Heart left ventricle (tissue), 13 donors: ENCODE measurements around the gene ARHGAP45.

Experiments
- POLR2A ChIP-seq, 2 donors: fragments of 450-650 bp; IDR thresholded peaks; one replicate each; pipeline ENCODE4 v1.6.1; 2017; ENCODE audit warnings: antibody characterized with exemption in 2 of 2, mild to moderate bottlenecking in 2 of 2, moderate library complexity in 2 of 2
- TF ChIP-seq, protein P1 (sequence below), 12 donors: fragments of 200-600 bp; sonication (generic) in 4 of 12; IDR thresholded peaks; one replicate each; pipeline versions ENCODE4 v1.5.0 to v1.8.0; 2018 to 2022; ENCODE audit warnings: antibody characterized with exemption in 12 of 12, mild to moderate bottlenecking in 5 of 12
- donor health status: ischemic (EF 13 %, LVEDD 7.1; RV severe dilation, severe dysfunction).
- donor health status: DM: no; HTN: yes; CAD: no.
- donor health status: DM: no; HTN: no; CAD: no.
- donor health status: ischemic (EF 25% LVEDD 6.9; RV normal size, moderate dysfunction).
- donor health status: ischemic (EF 25% LVEDD 5.7; RV mildly dilated, moderate dysfunction).
- donor health status: ischemic (EF 35%, LVEDD 5.7; RV mildly dilated, moderate dysfunction).
- donor health status: nonischemic (EF 11% LVEDD 7.7; RV severe dilation, severe dysfunction).
- donor health status: DM: yes; HTN: yes; CAD: no.
- donor health status: PGD.
- donor health status: ischemic (EF 29% LVEDD 5.4; RV normal size, mild dysfunction).
- donor health status: nonischemic (EF 23%, LVEDD 6.1; RV moderate dilation, normal function).

DNA sequence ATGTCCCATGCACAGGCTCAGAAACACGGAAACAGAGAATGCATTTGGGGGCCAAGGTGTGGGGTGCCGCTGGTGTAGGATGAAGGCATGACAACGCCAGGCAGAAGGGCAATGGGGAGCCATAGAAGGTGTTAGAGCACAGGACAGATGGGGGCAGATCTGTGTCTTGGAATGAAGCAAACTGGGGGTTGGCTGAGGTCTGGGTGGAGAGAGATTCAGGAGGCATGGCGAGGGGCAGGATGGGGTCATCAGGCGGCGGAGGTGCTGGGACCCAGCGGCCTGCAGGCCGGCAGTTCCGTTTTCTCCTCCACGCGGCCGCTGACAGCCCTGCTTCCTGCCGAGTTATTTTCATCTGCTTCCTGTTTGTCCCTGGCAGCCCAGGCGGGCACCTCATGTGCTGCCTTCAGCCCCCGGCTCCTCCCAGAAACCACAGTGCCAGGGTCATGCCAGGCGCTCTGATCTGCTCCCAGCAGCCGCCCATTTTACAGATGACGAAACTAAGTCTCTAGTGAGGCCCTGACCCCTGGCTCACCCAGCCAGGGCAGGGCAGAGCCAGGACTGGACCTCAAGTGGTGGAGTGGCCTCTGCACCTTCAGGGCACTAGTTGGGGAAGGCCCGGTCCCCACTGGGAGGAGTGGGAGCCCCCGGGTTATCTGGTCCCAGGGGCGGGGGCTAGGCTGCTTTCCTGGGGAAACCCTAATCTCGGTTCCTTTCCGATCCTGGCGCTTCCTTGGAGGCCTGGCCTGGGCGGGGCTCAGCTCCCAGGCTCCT, 2.2 kb downstream of the ARHGAP45 start:
- TF ChIP-seq, protein P1, sequence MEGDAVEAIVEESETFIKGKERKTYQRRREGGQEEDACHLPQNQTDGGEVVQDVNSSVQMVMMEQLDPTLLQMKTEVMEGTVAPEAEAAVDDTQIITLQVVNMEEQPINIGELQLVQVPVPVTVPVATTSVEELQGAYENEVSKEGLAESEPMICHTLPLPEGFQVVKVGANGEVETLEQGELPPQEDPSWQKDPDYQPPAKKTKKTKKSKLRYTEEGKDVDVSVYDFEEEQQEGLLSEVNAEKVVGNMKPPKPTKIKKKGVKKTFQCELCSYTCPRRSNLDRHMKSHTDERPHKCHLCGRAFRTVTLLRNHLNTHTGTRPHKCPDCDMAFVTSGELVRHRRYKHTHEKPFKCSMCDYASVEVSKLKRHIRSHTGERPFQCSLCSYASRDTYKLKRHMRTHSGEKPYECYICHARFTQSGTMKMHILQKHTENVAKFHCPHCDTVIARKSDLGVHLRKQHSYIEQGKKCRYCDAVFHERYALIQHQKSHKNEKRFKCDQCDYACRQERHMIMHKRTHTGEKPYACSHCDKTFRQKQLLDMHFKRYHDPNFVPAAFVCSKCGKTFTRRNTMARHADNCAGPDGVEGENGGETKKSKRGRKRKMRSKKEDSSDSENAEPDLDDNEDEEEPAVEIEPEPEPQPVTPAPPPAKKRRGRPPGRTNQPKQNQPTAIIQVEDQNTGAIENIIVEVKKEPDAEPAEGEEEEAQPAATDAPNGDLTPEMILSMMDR (IDR thresholded peaks at IDR 0.05) = no peak
- TF ChIP-seq POLR2A (IDR thresholded peaks at IDR 0.05) = no peak
